H1 (cell line): Measurements from ENCODE around the gene PET100. TPM values are rescaled to one million over a fixed set of nuclear protein-coding genes. Genes with fewer than 3 reads are reported as not detected.
A peak's percentile ranks its signal among the peaks of the same experiment; 100 is the strongest.

Experiments
- CTCF ChIA-PET: fragments of 300-600 bp; sonication (Branson Sonifier 250); formaldehyde crosslinking; loops from one replicate; lab custom pipeline; 2021; ENCODE audit not compliant: partially characterized antibody; lab: Charles Lee
- POLR2A ChIA-PET: fragments of 300-600 bp; sonication (Branson Sonifier 250); formaldehyde crosslinking; loops from one replicate; lab custom pipeline; 2021; ENCODE audit warnings: inconsistent platforms; ENCODE audit not compliant: partially characterized antibody; lab: Charles Lee
- DNase-seq, 2 experiments: peaks; one replicate each; pipeline versions ENCODE4 v3.0.0 to v3.0.0-alpha.2; 2010 to 2022; ENCODE audit warnings: low spot score in 2 of 2, low read depth in 1 of 2, mixed read lengths in 1 of 2
- FAIRE-seq: peaks from 2 replicates; lab custom pipeline; 2011; peaks lifted over from hg19 to GRCh38; lab: Jason Lieb, UNC
- H2AFZ ChIP-seq: 2 replicates; pipeline ENCODE4 v1.8.1; 2012; ENCODE audit warnings: low read length, inconsistent platforms
- H2AK5ac ChIP-seq: 2 replicates; pipeline ENCODE4 v1.6.1; 2013; ENCODE audit warnings: low read depth, low read length
- H2BK120ac ChIP-seq: replicated peaks from 2 replicates; pipeline ENCODE3; 2013; ENCODE audit warnings: low read depth, low read length, inconsistent platforms
- H2BK12ac ChIP-seq: 2 replicates; pipeline ENCODE4 v1.6.1; 2013; ENCODE audit warnings: low read depth, low read length
- H2BK15ac ChIP-seq: 2 replicates; pipeline ENCODE4 v1.6.1; 2013; ENCODE audit warnings: low read length
- H2BK20ac ChIP-seq: 2 replicates; pipeline ENCODE4 v1.6.1; 2013; ENCODE audit warnings: low read length
- H2BK5ac ChIP-seq: 2 replicates; pipeline ENCODE4 v1.6.1; 2013; ENCODE audit warnings: low read depth, low read length
- H3K14ac ChIP-seq: 2 replicates; pipeline ENCODE4 v1.6.1; 2013; ENCODE audit warnings: inconsistent platforms; ENCODE audit not compliant: insufficient read length
- H3K18ac ChIP-seq: 2 replicates; pipeline ENCODE4 v1.6.1; 2013; ENCODE audit warnings: low read length; ENCODE audit errors: extremely low read depth
- H3K23ac ChIP-seq: 2 replicates; pipeline ENCODE4 v1.6.1; 2013; ENCODE audit warnings: inconsistent platforms; ENCODE audit not compliant: insufficient read length
- H3K23me2 ChIP-seq: 2 replicates; pipeline ENCODE4 v1.6.1; 2013; ENCODE audit warnings: low read depth, low read length
- H3K27ac ChIP-seq: 2 replicates; pipeline ENCODE4 v1.6.1; 2011; ENCODE audit warnings: low read depth, low read length, inconsistent platforms
- H3K27me3 ChIP-seq, 4 experiments: replicated peaks in 1 of 4; 1 replicate in 1 of 4; 2 replicates in 3 of 4; pipeline versions ENCODE4 v1.6.1 to v1.8.1; 2011 to 2013; ENCODE audit warnings: low read length in 3 of 4, mild to moderate bottlenecking in 3 of 4, inconsistent platforms in 2 of 4, mixed read lengths in 2 of 4, moderate library complexity in 1 of 4; ENCODE audit not compliant: control insufficient read depth in 3 of 4, insufficient read depth in 3 of 4; ENCODE audit errors: extremely low read depth in 1 of 4
- H3K36me3 ChIP-seq, 4 experiments: 2 replicates each; pipeline versions ENCODE4 v1.6.1 to v1.8.1; 2011 to 2013; ENCODE audit warnings: mild to moderate bottlenecking in 4 of 4, low read length in 3 of 4, moderate library complexity in 2 of 4, control low read depth in 1 of 4, inconsistent platforms in 1 of 4; ENCODE audit not compliant: insufficient read depth in 4 of 4, control insufficient read depth in 2 of 4
- H3K4ac ChIP-seq: replicated peaks from 2 replicates; pipeline ENCODE3; 2013; ENCODE audit warnings: low read length, low read depth, mixed read lengths, inconsistent platforms; ENCODE audit not compliant: insufficient read length
- H3K4me1 ChIP-seq, 4 experiments: replicated peaks in 1 of 4; 1 replicate in 1 of 4; 2 replicates in 3 of 4; pipeline versions ENCODE4 v1.6.1 to v1.8.1; 2011 to 2013; ENCODE audit warnings: low read length in 3 of 4, inconsistent platforms in 2 of 4, mixed read lengths in 1 of 4; ENCODE audit not compliant: insufficient read depth in 4 of 4, control insufficient read depth in 3 of 4
- H3K4me2 ChIP-seq, 2 experiments: 2 replicates each; pipeline versions ENCODE4 v1.6.1 to v1.8.1; 2011 to 2013; ENCODE audit warnings: low read depth in 2 of 2, low read length in 2 of 2, control low read depth in 1 of 2, inconsistent platforms in 1 of 2, mild to moderate bottlenecking in 1 of 2; ENCODE audit not compliant: insufficient read depth in 1 of 2
- H3K4me3 ChIP-seq, 4 experiments: fragments of 200-600, 300-600 bp in 1 of 4; sonication (generic), shearing (Covaris generic), sonication (Bioruptor Twin) in 1 of 4; 2 replicates each; pipeline versions ENCODE4 v1.5.1 to v1.8.1; 2011 to 2016; ENCODE audit warnings: low read length in 4 of 4, low read depth in 3 of 4, control low read depth in 2 of 4, inconsistent platforms in 2 of 4, mild to moderate bottlenecking in 2 of 4, mixed read lengths in 1 of 4, moderate library complexity in 1 of 4; ENCODE audit not compliant: insufficient read depth in 2 of 4; ENCODE audit errors: extremely low read depth in 1 of 4
- H3K56ac ChIP-seq: replicated peaks from 2 replicates; pipeline ENCODE3; 2013; ENCODE audit warnings: low read depth, mild to moderate bottlenecking, mixed read lengths, low read length, inconsistent platforms; ENCODE audit not compliant: insufficient read length
- H3K79me1 ChIP-seq: 2 replicates; pipeline ENCODE4 v1.6.1; 2013; ENCODE audit warnings: low read depth, low read length, control low read depth
- H3K79me2 ChIP-seq, 2 experiments: 2 replicates each; pipeline versions ENCODE4 v1.6.1 to v1.8.1; 2012 to 2013; ENCODE audit warnings: low read length in 2 of 2, mild to moderate bottlenecking in 2 of 2, inconsistent platforms in 1 of 2; ENCODE audit not compliant: insufficient read depth in 2 of 2, control insufficient read depth in 1 of 2
- H3K9ac ChIP-seq, 4 experiments: replicated peaks in 1 of 4; 1 replicate in 1 of 4; 2 replicates in 3 of 4; pipeline versions ENCODE4 v1.6.1 to v1.8.1; 2011 to 2013; ENCODE audit warnings: low read depth in 3 of 4, low read length in 3 of 4, control low read depth in 2 of 4, mild to moderate bottlenecking in 2 of 4, moderate library complexity in 2 of 4, inconsistent platforms in 1 of 4; ENCODE audit errors: extremely low read depth in 1 of 4
- H3K9me3 ChIP-seq, 2 experiments: 2 replicates each; pipeline versions ENCODE4 v1.6.1 to v1.8.1; 2012 to 2013; ENCODE audit warnings: mild to moderate bottlenecking in 2 of 2, moderate library complexity in 2 of 2, control low read depth in 1 of 2, inconsistent platforms in 1 of 2, low read depth in 1 of 2, low read length in 1 of 2, mixed read lengths in 1 of 2; ENCODE audit not compliant: insufficient read depth in 2 of 2
- H4K20me1 ChIP-seq, 2 experiments: replicated peaks in 1 of 2; 2 replicates each; pipeline versions ENCODE3 to v1.8.1; 2011 to 2013; ENCODE audit warnings: inconsistent platforms in 2 of 2, low read length in 2 of 2, mild to moderate bottlenecking in 1 of 2; ENCODE audit not compliant: insufficient read depth in 2 of 2, control insufficient read depth in 1 of 2
- H4K5ac ChIP-seq: 2 replicates; pipeline ENCODE4 v1.6.1; 2013; ENCODE audit warnings: low read length, low read depth, mixed read lengths, inconsistent platforms; ENCODE audit not compliant: insufficient read length
- H4K8ac ChIP-seq: 2 replicates; pipeline ENCODE4 v1.8.0; 2013; ENCODE audit warnings: mild to moderate bottlenecking, moderate library complexity, low read length, inconsistent platforms; ENCODE audit not compliant: insufficient read depth; ENCODE audit errors: extremely low read depth
- H4K91ac ChIP-seq: replicated peaks from 2 replicates; pipeline ENCODE3; 2013; ENCODE audit warnings: low read length, mixed read lengths, inconsistent platforms; ENCODE audit not compliant: insufficient read length
- CREB1 ChIP-seq: IDR thresholded peaks from 2 replicates; pipeline ENCODE4 v1.6.1; 2012; ENCODE audit warnings: inconsistent platforms
- FOSL1 ChIP-seq: IDR thresholded peaks from 2 replicates; pipeline ENCODE4 v1.6.1; 2011; ENCODE audit warnings: mild to moderate bottlenecking, low read depth, low read length, moderate library complexity; ENCODE audit not compliant: insufficient read depth
- SRF ChIP-seq: IDR thresholded peaks from 2 replicates; pipeline ENCODE4 v1.6.1; 2011; ENCODE audit warnings: mild to moderate bottlenecking, low read depth, low read length, moderate library complexity
- WGBS, 2 experiments: shearing (Covaris generic) in 1 of 2; methylation state at CpG; one replicate each; pipeline versions ENCODE4 v1.1.6 to v1.1.7; 2013 to 2015; ENCODE audit warnings: low lambda C conversion rate in 2 of 2, mixed read lengths in 2 of 2, inconsistent platforms in 1 of 2, low coverage in 1 of 2, missing lambda C conversion rate in 1 of 2; ENCODE audit not compliant: insufficient replicate concordance in 2 of 2, insufficient coverage in 1 of 2, insufficient read length in 1 of 2; ENCODE audit errors: extremely low coverage in 1 of 2, missing lambda C conversion rate in 1 of 2; 5-methylcytosine and 5-hydroxymethylcytosine counted together
- polyA plus RNA-seq, 7 experiments: library from polyadenylated mRNA; depleted of rRNA in 3 of 7; stranded (reverse) in 5 of 7; unstranded in 2 of 7; fragments of >200 nt in 5 of 7; fragments of 200-250 nt in 2 of 7; gene quantifications; 1 replicate in 5 of 7; 2 replicates in 1 of 7; 4 replicates in 1 of 7; pipeline versions ENCODE4 v1.2.1 to v1.2.3, GENCODE V29; 2011 to 2013; ENCODE audit warnings: missing spikeins in 2 of 7, mixed read lengths in 2 of 7
- total RNA-seq: library from RNA; stranded (reverse); fragmentation: NEBNext Ultra II Directional; extraction: Animal tissue kit (Norgen Biotek cat#: 25700); gene quantifications from 2 replicates; pipeline ENCODE4 v1.2.1, GENCODE V29; 2021
- TF ChIP-seq, protein P1 (sequence below): IDR thresholded peaks from 2 replicates; pipeline ENCODE4 v1.6.1; 2012; ENCODE audit warnings: inconsistent platforms

Gene PET100
- total and polyA plus RNA-seq, 2 of the 8 experiments (the other 6 are each of a cell fraction or from before 2014, with no cell fraction given) = 80.8 to 105 TPM

DNA sequence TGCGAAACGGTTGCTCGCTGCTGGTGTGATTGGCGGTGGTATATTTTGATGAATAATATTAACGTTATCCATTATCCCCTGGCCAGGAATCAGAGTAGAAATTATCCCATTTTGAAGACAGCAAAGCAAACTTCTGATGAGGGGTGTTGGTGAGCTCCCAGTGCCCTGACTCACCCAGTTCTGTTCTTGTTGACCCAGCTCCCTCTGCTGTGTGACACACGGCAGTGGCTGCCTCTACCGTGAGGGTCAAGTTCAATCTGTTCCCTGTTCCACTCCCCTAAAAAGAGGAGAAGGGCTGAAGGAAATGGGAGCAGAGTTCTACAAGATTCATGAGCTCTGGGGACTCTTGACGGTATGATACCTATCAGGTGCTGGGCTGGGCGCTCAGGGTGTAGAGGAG, 31.9 kb upstream of the PET100 start:
- CTCF ChIA-PET = interaction anchor here (0.5 to 5.0 kb wide), 8 partner anchors 25 to 234 kb away, joined by 3 to 27 read pairs (median 4); no protein-coding TSS in a partner anchor
- TF ChIP-seq CREB1 = no peak
- no peak for TF ChIP-seq FOSL1
- TF ChIP-seq SRF = no peak
- TF ChIP-seq, protein P1, sequence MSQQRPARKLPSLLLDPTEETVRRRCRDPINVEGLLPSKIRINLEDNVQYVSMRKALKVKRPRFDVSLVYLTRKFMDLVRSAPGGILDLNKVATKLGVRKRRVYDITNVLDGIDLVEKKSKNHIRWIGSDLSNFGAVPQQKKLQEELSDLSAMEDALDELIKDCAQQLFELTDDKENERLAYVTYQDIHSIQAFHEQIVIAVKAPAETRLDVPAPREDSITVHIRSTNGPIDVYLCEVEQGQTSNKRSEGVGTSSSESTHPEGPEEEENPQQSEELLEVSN = no peak

More for the DNA sequence above, 31.9 kb upstream of the PET100 start:
- Histone ChIP-seq H2BK20ac (no peak overlapping the region), H3K79me2 (peaks cover 0 to 28% of the 10 kb centered on the region in 2 experiments; a peak in 2 of 4 replicates), H3K27me3 (no peaks in the 10 kb centered on the region), H3K9me3 (no peaks in the 10 kb centered on the region), H3K79me1 (peaks cover 7% of the 10 kb centered on the region), H3K14ac (no peak overlapping the region), H4K5ac (no peak overlapping the region), H3K4ac (no peak overlapping the region), H4K91ac (no peak overlapping the region), H3K23me2 (peaks cover 11% of the 10 kb centered on the region; the same call in 1 of the 2 replicates), H3K36me3 (no peaks in the 10 kb centered on the region), H3K27ac (no peak overlapping the region), H3K4me2 (peak overlapping the region; percentile 86; a peak in 1 of 4 replicates), H3K4me1 (peaks cover 0 to 11% (median 5%) of the 10 kb centered on the region in 4 experiments; a peak in 5 of 7 replicates), H3K56ac (no peak overlapping the region), H2AK5ac (no peak overlapping the region), H3K4me3 (0 out of 8 replicates have a peak overlapping the region, but pooled peaks of 2 of the 4 experiments have one; percentile 8 to 96), H2BK12ac (no peak overlapping the region), H2BK120ac (no peak overlapping the region), H3K9ac (peak overlapping the region in 1 of 4 experiments; percentile 18; a peak in 1 of 7 replicates), H3K23ac (no peak overlapping the region), H2AFZ (no peak overlapping the region), H4K8ac (no peak overlapping the region), H3K18ac (no peak overlapping the region), H4K20me1 (peaks cover 8 to 17% of the 10 kb centered on the region in 2 experiments), H2BK15ac (no peak overlapping the region), H2BK5ac (no peak overlapping the region)
- FAIRE-seq (no peak), DNase-seq (no peak)
- WGBS, 2 experiments = 87% methylated on average over 9 of the region's 9 CpGs; no CpG with 5 or more reads in 1 of the 2 experiments
- POLR2A ChIA-PET = interaction anchor here (0.6 to 1.3 kb wide), 5 partner anchors 20 to 208 kb away, joined by 3 to 5 read pairs (median 3); partner anchors contain the start of gene MCOLN1
